Gastrocnemius medialis (tissue), 4 donors: ENCODE results near the gene ACTR5. TPM values are rescaled to one million over a fixed set of nuclear protein-coding genes. Genes with fewer than 3 reads are reported as not detected.

Source experiments
- ATAC-seq, 2 donors: fragments of 150-250 bp; one replicate each; pipeline ENCODE4 v1.9.1; 2016
- DNase-seq, 2 donors: peaks; one replicate each; pipeline ENCODE4 v3.0.0-alpha.2; 2019
- H3K27ac ChIP-seq, 4 donors: fragments of 200-600 bp; sonication (generic); 1 replicate in 1 of 4; 2 replicates in 3 of 4; pipeline ENCODE4 v1.5.1; 2016 to 2018; ENCODE audit warnings: mild to moderate bottlenecking in 2 of 4, moderate library complexity in 1 of 4
- H3K27me3 ChIP-seq, 3 donors: fragments of 200-600 bp; sonication (generic) in 2 of 3; 1 replicate in 1 of 3; 2 replicates in 2 of 3; pipeline versions ENCODE4 v1.5.1 to v1.6.0; 2016 to 2019; ENCODE audit warnings: mild to moderate bottlenecking in 1 of 3, moderate library complexity in 1 of 3
- H3K36me3 ChIP-seq, 2 donors: fragments of 200-600 bp; sonication (generic) in 1 of 2; one replicate each; pipeline ENCODE4 v1.5.1; 2017 to 2018
- H3K4me1 ChIP-seq, 2 donors: fragments of 200-600 bp; sonication (generic) in 1 of 2; one replicate each; pipeline ENCODE4 v1.5.1; 2016 to 2017; ENCODE audit warnings: mild to moderate bottlenecking in 2 of 2
- H3K4me3 ChIP-seq, 4 donors: fragments of 200-600 bp; sonication (generic) in 3 of 4; 1 replicate in 1 of 4; 2 replicates in 3 of 4; pipeline ENCODE4 v1.5.1; 2016 to 2019; ENCODE audit warnings: mild to moderate bottlenecking in 2 of 4
- H3K9me3 ChIP-seq, 3 donors: fragments of 200-600 bp; sonication (generic) in 2 of 3; 1 replicate in 1 of 3; 2 replicates in 2 of 3; pipeline ENCODE4 v1.5.1; 2016 to 2019
- POLR2A ChIP-seq, 2 donors: fragments of 450-650 bp; IDR thresholded peaks; one replicate each; pipeline ENCODE4 v1.6.1; 2017; ENCODE audit warnings: antibody characterized with exemption in 2 of 2, mild to moderate bottlenecking in 2 of 2, moderate library complexity in 2 of 2
- in situ Hi-C, 4 donors: fragments of 200-750 bp; cut with MboI; loops; one replicate each; pipeline versions ENCODE4 v1.15.0 to v1.8.0; 2017; ENCODE audit warnings: low sequenced_read_pairs in 4 of 4
- intact Hi-C: fragments of 100-400 bp; cut with DNase I; formaldehyde crosslinking; loops from one replicate; pipeline ENCODE4 v1.15.1; 2023; ENCODE audit warnings: low total_unique reads
- total RNA-seq, 4 donors: library from RNA; depleted of rRNA; stranded (reverse); fragments of >200 nt; gene quantifications; one replicate each; pipeline versions ENCODE4 v1.1.0 to v1.2.3, GENCODE V29; 2016
- TF ChIP-seq, protein P1 (sequence below), 5 experiments: fragments of 450-650 bp in 3 of 5; fragments of 200-600 bp in 2 of 5; sonication (generic) in 2 of 5; IDR thresholded peaks in 4 of 5; conservative IDR thresholded peaks in 1 of 5; 1 replicate in 4 of 5; 2 replicates in 1 of 5; pipeline ENCODE4 v1.5.1; 2016 to 2019; ENCODE audit warnings: antibody characterized with exemption in 5 of 5, mild to moderate bottlenecking in 3 of 5, moderate library complexity in 3 of 5

Gene ACTR5
- total RNA-seq, 4 donors from 2014 or later: 6.3 to 10.0 (median 8.0) TPM

- TF ChIP-seq, protein P1, sequence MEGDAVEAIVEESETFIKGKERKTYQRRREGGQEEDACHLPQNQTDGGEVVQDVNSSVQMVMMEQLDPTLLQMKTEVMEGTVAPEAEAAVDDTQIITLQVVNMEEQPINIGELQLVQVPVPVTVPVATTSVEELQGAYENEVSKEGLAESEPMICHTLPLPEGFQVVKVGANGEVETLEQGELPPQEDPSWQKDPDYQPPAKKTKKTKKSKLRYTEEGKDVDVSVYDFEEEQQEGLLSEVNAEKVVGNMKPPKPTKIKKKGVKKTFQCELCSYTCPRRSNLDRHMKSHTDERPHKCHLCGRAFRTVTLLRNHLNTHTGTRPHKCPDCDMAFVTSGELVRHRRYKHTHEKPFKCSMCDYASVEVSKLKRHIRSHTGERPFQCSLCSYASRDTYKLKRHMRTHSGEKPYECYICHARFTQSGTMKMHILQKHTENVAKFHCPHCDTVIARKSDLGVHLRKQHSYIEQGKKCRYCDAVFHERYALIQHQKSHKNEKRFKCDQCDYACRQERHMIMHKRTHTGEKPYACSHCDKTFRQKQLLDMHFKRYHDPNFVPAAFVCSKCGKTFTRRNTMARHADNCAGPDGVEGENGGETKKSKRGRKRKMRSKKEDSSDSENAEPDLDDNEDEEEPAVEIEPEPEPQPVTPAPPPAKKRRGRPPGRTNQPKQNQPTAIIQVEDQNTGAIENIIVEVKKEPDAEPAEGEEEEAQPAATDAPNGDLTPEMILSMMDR (IDR thresholded peaks at IDR 0.05 in 4 of 5, conservative IDR thresholded peaks at IDR 0.05 in 1 of 5): no peak
- no peak for TF ChIP-seq POLR2A (IDR thresholded peaks at IDR 0.05)
- no peak for DNase-seq
- Histone ChIP-seq H3K27ac (no peak overlapping the region), H3K36me3 (peaks cover 10 to 78% of the 10 kb centered on the region in 2 donors), H3K27me3 (no peaks in the 10 kb centered on the region), H3K9me3 (no peaks in the 10 kb centered on the region), H3K4me3 (no peak overlapping the region), H3K4me1 (no peaks in the 10 kb centered on the region)
- intact Hi-C loops: no loop called here
- in situ Hi-C loops: no loop called here
- no peak for ATAC-seq
These were observed 22.3 kb downstream of the ACTR5 start for GRCh38 chr20:38770546-38770945.

DNA sequence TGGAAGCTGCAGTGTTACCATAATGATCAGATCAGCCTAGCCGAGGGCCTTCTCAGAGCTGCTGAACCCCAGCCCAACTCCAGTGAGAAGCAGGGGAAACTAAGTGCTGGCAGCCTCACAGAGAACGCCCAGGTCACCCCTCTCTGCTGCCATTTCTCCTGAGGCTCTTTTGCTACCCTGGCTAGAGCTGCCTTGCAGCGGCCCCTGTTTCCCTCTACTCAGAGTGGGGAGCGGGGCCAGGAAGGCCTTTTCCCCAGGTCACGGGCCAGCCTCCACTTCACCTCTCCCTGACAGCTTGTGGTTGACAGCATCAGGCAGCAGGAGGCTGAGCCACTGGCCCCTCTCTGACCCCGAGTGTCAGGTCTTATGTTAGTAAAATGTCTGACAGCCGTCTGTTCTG, 22.7 kb downstream of the ACTR5 start:
- no peak for ATAC-seq
- in situ Hi-C loops: no loop called here
- intact Hi-C loops: no loop called here
- peaks cover 10 to 73% of the 10 kb centered on the region in 2 donors for H3K36me3 ChIP-seq
- no peak overlapping the region for H3K4me3 ChIP-seq
- TF ChIP-seq, protein P1 (IDR thresholded peaks at IDR 0.05 in 4 of 5, conservative IDR thresholded peaks at IDR 0.05 in 1 of 5): no peak
- no peak for TF ChIP-seq POLR2A (IDR thresholded peaks at IDR 0.05)
- H3K4me1 ChIP-seq: no peaks in the 10 kb centered on the region
- no peaks in the 10 kb centered on the region for H3K9me3 ChIP-seq
- H3K27me3 ChIP-seq: no peaks in the 10 kb centered on the region
- no peak for DNase-seq
- H3K27ac ChIP-seq: no peak overlapping the region

DNA sequence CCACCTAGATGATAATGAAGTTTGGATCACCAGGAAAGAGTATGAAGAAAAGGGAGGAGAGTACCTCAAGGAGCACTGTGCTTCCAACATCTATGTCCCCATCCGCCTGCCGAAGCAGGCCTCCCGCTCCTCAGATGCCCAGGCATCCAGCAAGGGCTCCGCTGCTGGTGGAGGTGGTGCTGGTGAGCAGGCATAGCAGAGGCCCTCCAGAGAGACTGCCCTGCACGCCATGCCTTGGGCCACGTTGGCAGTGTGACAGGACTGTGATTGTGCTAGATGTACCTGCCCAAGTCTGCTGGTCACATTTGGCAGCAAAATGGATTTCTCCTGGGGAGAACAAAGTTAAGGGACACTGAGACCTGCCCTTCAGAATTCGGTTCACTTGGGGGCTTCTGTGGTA, 23.4 kb downstream of the ACTR5 start:
- Histone ChIP-seq H3K4me1 (no peaks in the 10 kb centered on the region), H3K27me3 (no peaks in the 10 kb centered on the region), H3K27ac (no peak overlapping the region), H3K9me3 (no peaks in the 10 kb centered on the region), H3K4me3 (no peak overlapping the region), H3K36me3 (peaks cover 10 to 68% of the 10 kb centered on the region in 2 donors)
- TF ChIP-seq, protein P1 (IDR thresholded peaks at IDR 0.05 in 4 of 5, conservative IDR thresholded peaks at IDR 0.05 in 1 of 5): no peak
- no peak for TF ChIP-seq POLR2A (IDR thresholded peaks at IDR 0.05)
- intact Hi-C loops: no loop called here
- ATAC-seq: no peak
- in situ Hi-C loops: no loop called here
- no peak for DNase-seq

GRCh38 chr20:38774167-38774566, 25.9 kb downstream of the ACTR5 start:
- DNase-seq (no peak), ATAC-seq (no peak)
- H3K4me1 ChIP-seq: no peaks in the 10 kb centered on the region
- H3K9me3 ChIP-seq: no peaks in the 10 kb centered on the region
- intact Hi-C loops (no loop called here), in situ Hi-C loops (no loop called here)
- peaks cover 7 to 42% of the 10 kb centered on the region in 2 donors for H3K36me3 ChIP-seq
- no peak overlapping the region for H3K27ac ChIP-seq
- H3K4me3 ChIP-seq: no peak overlapping the region
- H3K27me3 ChIP-seq: no peaks in the 10 kb centered on the region
- TF ChIP-seq, protein P1 (IDR thresholded peaks at IDR 0.05 in 4 of 5, conservative IDR thresholded peaks at IDR 0.05 in 1 of 5): no peak
- TF ChIP-seq POLR2A (IDR thresholded peaks at IDR 0.05): no peak

- in situ Hi-C loops: no loop called here
- no peaks in the 10 kb centered on the region for H3K9me3 ChIP-seq
- H3K4me1 ChIP-seq: no peaks in the 10 kb centered on the region
- no peak overlapping the region for H3K4me3 ChIP-seq
- ATAC-seq: no peak
- no peak for DNase-seq
- H3K27ac ChIP-seq: no peak overlapping the region
- H3K27me3 ChIP-seq: no peaks in the 10 kb centered on the region
- peaks cover 7 to 33% of the 10 kb centered on the region in 2 donors for H3K36me3 ChIP-seq
- intact Hi-C loops: no loop called here
- TF ChIP-seq, protein P1 (IDR thresholded peaks at IDR 0.05 in 4 of 5, conservative IDR thresholded peaks at IDR 0.05 in 1 of 5): no peak
- no peak for TF ChIP-seq POLR2A (IDR thresholded peaks at IDR 0.05)
These were observed 28.1 kb downstream of the ACTR5 start for GRCh38 chr20:38776363-38776762.
